A673 (cell line): ENCODE data around the gene BBS12. TPM values are rescaled to one million over a fixed set of nuclear protein-coding genes. Genes with fewer than 3 reads are reported as not detected.

Source experiments
- BruUV-seq: library from RNA; stranded (reverse); fragments of 400-500 nt; replicated peaks from 2 replicates; lab custom pipeline; 2021; lab: Mats Ljungman, UMichigan
- CTCF ChIA-PET: fragments of 300-600 bp; sonication (Branson Sonifier 250); formaldehyde crosslinking; loops from one replicate; lab custom pipeline; 2022; ENCODE audit warnings: antibody characterized with exemption; lab: Charles Lee
- POLR2A ChIA-PET: fragments of 300-600 bp; sonication (Branson Sonifier 250); formaldehyde crosslinking; loops from one replicate; lab custom pipeline; 2022; ENCODE audit warnings: antibody characterized with exemption; ENCODE audit not compliant: low non-redundant PET; lab: Charles Lee
- DNase-seq: peaks from one replicate; pipeline ENCODE4 v3.0.0-alpha.2; 2015; ENCODE audit warnings: low spot score
- H3K27ac ChIP-seq: fragments of 200-600 bp; sonication (generic); 2 replicates; pipeline ENCODE4 v1.5.1; 2016; ENCODE audit warnings: mixed run types, low read depth, mild to moderate bottlenecking, mixed read lengths, antibody characterized with exemption, low read length; ENCODE audit not compliant: poor library complexity, severe bottlenecking
- H3K27me3 ChIP-seq: fragments of 200-600 bp; sonication (generic); replicated peaks from 2 replicates; pipeline ENCODE4 v1.6.1; 2017; ENCODE audit warnings: mixed run types, low read depth, mild to moderate bottlenecking, mixed read lengths, antibody characterized with exemption, low read length; ENCODE audit not compliant: insufficient read depth, poor library complexity
- H3K36me3 ChIP-seq: fragments of 200-600 bp; sonication (generic); 2 replicates; pipeline ENCODE4 v1.6.1; 2016; ENCODE audit warnings: mixed run types, mild to moderate bottlenecking, mixed read lengths, antibody characterized with exemption, low read length; ENCODE audit not compliant: insufficient read depth, poor library complexity, severe bottlenecking
- H3K4me1 ChIP-seq: fragments of 200-600 bp; sonication (generic); 2 replicates; pipeline ENCODE4 v1.6.1; 2017; ENCODE audit warnings: mixed run types, mild to moderate bottlenecking, mixed read lengths, antibody characterized with exemption, low read length; ENCODE audit not compliant: insufficient read depth, poor library complexity, severe bottlenecking
- H3K4me3 ChIP-seq: fragments of 200-600 bp; sonication (generic); 2 replicates; pipeline ENCODE4 v1.5.1; 2016; ENCODE audit warnings: low read depth, mixed run types, mild to moderate bottlenecking, mixed read lengths, low read length; ENCODE audit not compliant: poor library complexity, severe bottlenecking
- H3K9me3 ChIP-seq: fragments of 200-600 bp; sonication (generic); 2 replicates; pipeline ENCODE4 v1.6.1; 2016; ENCODE audit warnings: mixed run types, low read depth, mild to moderate bottlenecking, mixed read lengths, antibody characterized with exemption, low read length; ENCODE audit not compliant: poor library complexity, severe bottlenecking
- CTCF ChIP-seq: fragments of 300-800, 200-600 bp; sonication (generic); conservative IDR thresholded peaks from 2 replicates; pipeline ENCODE4 v1.5.1; 2017; ENCODE audit warnings: low read depth, mild to moderate bottlenecking, antibody characterized with exemption, low read length, moderate library complexity, mixed read lengths
- EZH2 ChIP-seq: fragments of 200-600 bp; sonication (generic); IDR thresholded peaks from 2 replicates; pipeline ENCODE4 v1.6.1; 2017; ENCODE audit warnings: borderline replicate concordance, low read depth, mild to moderate bottlenecking, mixed read lengths, antibody characterized with exemption, low read length; ENCODE audit not compliant: poor library complexity, severe bottlenecking
- intact Hi-C: fragments of 100-400 bp; cut with micrococcal nuclease; formaldehyde crosslinking; loops from one replicate; pipeline ENCODE4 v1.10.0; 2022; ENCODE audit not compliant: unreplicated experiment
- total RNA-seq: library from RNA; stranded (reverse); gene quantifications from 2 replicates; pipeline ENCODE4 v1.2.3, GENCODE V29; 2021

BBS12 gene
- total RNA-seq, 1 experiment from 2014 or later, result 1.9 TPM

GRCh38 chr4:122703868-122704267 is 28.6 kb upstream of the BBS12 start:
- peak; percentile 18 for DNase-seq
- CTCF ChIA-PET, result no interaction called here
- Histone ChIP-seq H3K27ac (no peak overlapping the region), H3K4me1 (no peaks in the 10 kb centered on the region), H3K4me3 (no peak overlapping the region), H3K9me3 (no peaks in the 10 kb centered on the region), H3K36me3 (no peaks in the 10 kb centered on the region), H3K27me3 (no peaks in the 10 kb centered on the region)
- TF ChIP-seq EZH2, result no peak
- TF ChIP-seq CTCF, result no peak
- intact Hi-C loops, result no loop called here
- POLR2A ChIA-PET, result no interaction called here
- BruUV-seq, result no TSS peak

GRCh38 chr4:122705009-122705408 is 27.5 kb upstream of the BBS12 start:
- TF ChIP-seq CTCF (no peak), EZH2 (no peak)
- Histone ChIP-seq H3K27ac (no peak overlapping the region), H3K9me3 (no peaks in the 10 kb centered on the region), H3K4me1 (peaks cover 3% of the 10 kb centered on the region), H3K27me3 (no peaks in the 10 kb centered on the region), H3K4me3 (no peak overlapping the region), H3K36me3 (no peaks in the 10 kb centered on the region)
- ChIA-PET POLR2A (no interaction called here), CTCF (no interaction called here)
- intact Hi-C loops, result no loop called here
- no peak for DNase-seq
- BruUV-seq, result no TSS peak

GRCh38 chr4:122705547-122706117 is 26.9 kb upstream of the BBS12 start:
- TF ChIP-seq EZH2 (no peak), CTCF (no peak)
- BruUV-seq, result no TSS peak

More at GRCh38 chr4:122705547-122706117, 26.9 kb upstream of the BBS12 start:
- Histone ChIP-seq H3K9me3 (no peaks in the 10 kb centered on the region), H3K4me3 (no peak overlapping the region), H3K27me3 (no peaks in the 10 kb centered on the region), H3K4me1 (peaks cover 9% of the 10 kb centered on the region), H3K27ac (no peak overlapping the region), H3K36me3 (no peaks in the 10 kb centered on the region)
- ChIA-PET CTCF (no interaction called here), POLR2A (no interaction called here)
- DNase-seq, result no peak
- intact Hi-C loops, result no loop called here
